GM12874 (cell line): ENCODE measurements around the gene OCLN.

ENCODE experiments used
- TF ChIP-seq, protein P1 (sequence below): IDR thresholded peaks from 2 replicates; pipeline ENCODE4 v1.5.1; 2011; ENCODE audit warnings: low read depth, mild to moderate bottlenecking, control low read depth, low read length, moderate library complexity; ENCODE audit not compliant: insufficient read depth

The OCLN gene

DNA sequence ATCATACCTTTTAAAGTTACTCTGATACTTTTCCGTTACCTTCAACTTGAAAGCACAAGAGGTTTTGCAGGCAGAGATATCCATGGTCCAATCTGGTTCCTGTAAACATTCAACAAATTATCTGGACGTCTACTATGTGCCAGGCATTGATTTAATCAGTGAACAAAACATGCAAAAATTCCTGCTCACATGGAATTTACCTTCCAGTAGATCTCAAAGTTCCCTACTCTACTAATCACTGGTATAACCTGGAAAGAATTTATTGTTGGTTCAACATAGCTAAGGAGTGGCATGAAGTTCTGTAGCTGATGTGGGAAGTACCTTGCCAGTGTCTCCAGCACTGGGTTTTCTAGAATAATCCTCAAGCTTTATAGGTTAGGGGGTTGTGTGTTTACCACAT lies 9.8 kb downstream of the OCLN start:
- TF ChIP-seq, protein P1, sequence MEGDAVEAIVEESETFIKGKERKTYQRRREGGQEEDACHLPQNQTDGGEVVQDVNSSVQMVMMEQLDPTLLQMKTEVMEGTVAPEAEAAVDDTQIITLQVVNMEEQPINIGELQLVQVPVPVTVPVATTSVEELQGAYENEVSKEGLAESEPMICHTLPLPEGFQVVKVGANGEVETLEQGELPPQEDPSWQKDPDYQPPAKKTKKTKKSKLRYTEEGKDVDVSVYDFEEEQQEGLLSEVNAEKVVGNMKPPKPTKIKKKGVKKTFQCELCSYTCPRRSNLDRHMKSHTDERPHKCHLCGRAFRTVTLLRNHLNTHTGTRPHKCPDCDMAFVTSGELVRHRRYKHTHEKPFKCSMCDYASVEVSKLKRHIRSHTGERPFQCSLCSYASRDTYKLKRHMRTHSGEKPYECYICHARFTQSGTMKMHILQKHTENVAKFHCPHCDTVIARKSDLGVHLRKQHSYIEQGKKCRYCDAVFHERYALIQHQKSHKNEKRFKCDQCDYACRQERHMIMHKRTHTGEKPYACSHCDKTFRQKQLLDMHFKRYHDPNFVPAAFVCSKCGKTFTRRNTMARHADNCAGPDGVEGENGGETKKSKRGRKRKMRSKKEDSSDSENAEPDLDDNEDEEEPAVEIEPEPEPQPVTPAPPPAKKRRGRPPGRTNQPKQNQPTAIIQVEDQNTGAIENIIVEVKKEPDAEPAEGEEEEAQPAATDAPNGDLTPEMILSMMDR = no peak

- TF ChIP-seq, protein P1 = no peak
Measured at GRCh38 chr5:69502767-69503488, 10.3 kb downstream of the OCLN start.

- TF ChIP-seq, protein P1 = no peak
Measured at GRCh38 chr5:69504036-69504435, 11.4 kb downstream of the OCLN start.

GRCh38 chr5:69505306-69505705 lies 12.7 kb downstream of the OCLN start:
- TF ChIP-seq, protein P1 = no peak

GRCh38 chr5:69509212-69509611 lies 16.6 kb downstream of the OCLN start:
- TF ChIP-seq, protein P1 = no peak

DNA sequence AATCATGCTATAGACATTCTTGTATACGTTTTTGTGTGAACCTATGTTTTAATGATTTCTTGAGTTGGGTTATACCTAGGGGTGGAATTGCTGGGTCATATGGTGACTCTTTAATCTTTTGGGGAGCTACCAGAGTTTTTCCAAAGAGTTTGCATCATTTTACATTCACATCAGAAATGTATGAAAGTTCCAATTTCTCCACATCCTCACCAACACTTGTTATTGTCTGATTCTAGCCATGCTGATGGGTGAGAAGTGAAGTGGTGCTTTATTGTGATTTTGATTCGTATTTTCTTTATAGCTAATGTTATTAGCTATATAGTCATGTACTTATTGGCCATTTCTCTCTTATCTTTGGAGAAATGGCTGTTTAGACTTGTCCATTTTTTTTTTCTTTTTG lies 18.1 kb downstream of the OCLN start:
- TF ChIP-seq, protein P1 = no peak

DNA sequence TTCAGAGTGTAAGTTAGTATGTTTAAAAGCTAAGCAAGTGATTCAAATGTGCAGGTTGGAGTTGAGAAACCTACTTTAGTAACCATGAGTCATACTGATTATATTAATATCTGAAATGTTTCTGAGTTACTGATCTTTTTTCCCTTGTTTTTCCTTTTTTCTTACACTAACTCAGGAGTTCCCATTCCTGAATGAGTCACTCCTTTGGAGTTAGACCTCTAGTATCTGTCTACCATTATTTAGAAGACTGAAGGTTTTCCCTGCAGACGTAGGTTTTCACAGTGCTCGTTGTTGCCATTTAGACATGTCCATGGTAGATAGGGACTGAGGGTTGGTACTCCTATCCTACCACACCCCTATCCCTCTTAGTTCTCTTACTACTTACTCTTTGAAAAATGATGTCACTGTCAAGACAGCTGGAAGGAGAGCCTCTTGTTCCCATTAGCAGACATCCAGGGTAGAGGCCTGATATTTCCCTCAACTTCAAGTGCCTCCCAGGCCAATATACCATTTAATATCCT lies 20.2 kb downstream of the OCLN start:
- TF ChIP-seq, protein P1 = no peak

DNA sequence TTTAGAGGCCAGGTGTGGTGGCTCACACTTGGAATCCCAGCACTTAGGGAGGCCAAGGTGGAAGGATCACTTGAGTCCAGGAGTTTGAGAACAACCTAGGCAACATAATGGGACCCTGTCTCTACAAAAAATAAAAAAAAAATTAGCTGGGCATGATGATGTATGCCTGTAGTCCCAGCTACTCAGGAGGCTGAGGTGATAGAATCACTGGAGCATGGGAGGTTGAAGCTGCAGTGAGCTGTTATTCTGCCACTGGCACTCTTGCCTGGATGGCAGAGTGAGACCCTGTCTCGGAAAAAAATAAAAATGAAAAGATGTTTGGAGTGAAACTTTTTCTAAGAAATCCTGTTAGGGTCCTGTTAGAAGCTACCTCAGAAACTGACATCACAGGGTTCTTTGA lies 24.2 kb downstream of the OCLN start:
- TF ChIP-seq, protein P1 = no peak
